GM12875 (cell line): ENCODE measurements around the gene THSD4.

ENCODE experiments used
- H3K4me3 ChIP-seq: one replicate; pipeline ENCODE4 v1.5.1; 2011; ENCODE audit warnings: low read depth, low read length, control low read depth
- TF ChIP-seq, protein P1 (sequence below): IDR thresholded peaks from 2 replicates; pipeline ENCODE4 v1.5.1; 2011; ENCODE audit warnings: low read depth, mild to moderate bottlenecking, control low read depth, inconsistent platforms, low read length, moderate library complexity, borderline replicate concordance; ENCODE audit not compliant: insufficient read depth

Gene THSD4

GRCh38 chr15:71338827-71339542, 223.7 kb downstream of the THSD4 start:
- H3K4me3 ChIP-seq = no peak overlapping the region
- TF ChIP-seq, protein P1, sequence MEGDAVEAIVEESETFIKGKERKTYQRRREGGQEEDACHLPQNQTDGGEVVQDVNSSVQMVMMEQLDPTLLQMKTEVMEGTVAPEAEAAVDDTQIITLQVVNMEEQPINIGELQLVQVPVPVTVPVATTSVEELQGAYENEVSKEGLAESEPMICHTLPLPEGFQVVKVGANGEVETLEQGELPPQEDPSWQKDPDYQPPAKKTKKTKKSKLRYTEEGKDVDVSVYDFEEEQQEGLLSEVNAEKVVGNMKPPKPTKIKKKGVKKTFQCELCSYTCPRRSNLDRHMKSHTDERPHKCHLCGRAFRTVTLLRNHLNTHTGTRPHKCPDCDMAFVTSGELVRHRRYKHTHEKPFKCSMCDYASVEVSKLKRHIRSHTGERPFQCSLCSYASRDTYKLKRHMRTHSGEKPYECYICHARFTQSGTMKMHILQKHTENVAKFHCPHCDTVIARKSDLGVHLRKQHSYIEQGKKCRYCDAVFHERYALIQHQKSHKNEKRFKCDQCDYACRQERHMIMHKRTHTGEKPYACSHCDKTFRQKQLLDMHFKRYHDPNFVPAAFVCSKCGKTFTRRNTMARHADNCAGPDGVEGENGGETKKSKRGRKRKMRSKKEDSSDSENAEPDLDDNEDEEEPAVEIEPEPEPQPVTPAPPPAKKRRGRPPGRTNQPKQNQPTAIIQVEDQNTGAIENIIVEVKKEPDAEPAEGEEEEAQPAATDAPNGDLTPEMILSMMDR = no peak

DNA sequence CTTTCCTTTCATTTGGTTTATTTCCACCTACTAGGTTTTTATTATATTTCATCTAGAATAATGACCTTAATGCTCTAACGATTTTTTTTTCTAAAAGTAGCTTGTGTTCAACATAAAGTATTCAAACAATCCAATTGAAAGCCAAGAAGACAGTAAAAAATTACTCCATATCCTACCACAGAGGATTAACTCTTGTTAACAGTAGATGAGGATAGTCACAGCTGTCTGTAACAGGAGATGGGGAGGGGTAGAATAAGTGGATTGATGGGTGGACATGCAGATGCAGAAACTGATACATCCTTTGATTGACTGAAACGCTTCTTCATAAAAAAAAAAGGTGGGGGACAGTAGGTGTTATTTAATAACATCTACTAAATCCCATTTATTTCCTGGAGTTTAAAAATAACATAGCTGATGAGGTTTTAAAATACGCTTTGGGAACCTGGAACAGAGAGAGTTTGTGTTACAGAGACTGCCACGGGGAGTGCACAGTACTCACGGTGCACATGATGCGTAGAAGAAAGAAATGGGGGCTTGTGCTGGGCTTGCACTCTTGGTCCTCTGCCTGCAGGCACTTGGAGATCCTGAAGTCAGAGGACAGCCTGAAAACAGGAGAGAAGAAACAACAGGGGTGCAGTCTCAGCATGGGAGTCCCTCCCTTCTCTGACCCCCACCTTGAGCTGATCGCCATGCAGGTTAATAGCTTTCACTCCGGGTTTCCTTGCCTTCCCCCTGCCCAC, 226.7 kb downstream of the THSD4 start:
- H3K4me3 ChIP-seq = no peak overlapping the region
- TF ChIP-seq, protein P1 = no peak

DNA sequence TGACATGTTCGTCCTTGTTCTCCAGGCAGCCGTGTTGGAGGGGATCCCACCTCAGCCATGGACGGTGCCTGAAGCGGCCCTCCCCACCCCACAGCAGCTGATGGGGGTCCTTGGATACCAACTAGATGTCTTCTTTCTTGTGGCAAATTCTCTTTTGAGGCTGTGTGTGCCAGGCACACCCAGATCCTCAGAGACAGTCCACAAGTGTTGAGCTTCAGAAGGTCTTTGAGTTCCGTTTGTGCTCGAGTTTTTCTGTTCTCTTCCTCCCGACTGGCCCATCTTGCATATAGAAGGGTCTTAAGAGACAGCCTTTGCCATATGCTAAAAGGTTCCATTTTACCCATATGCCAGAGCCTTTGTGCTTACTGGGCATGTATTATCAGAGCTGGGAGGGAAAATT, 227.4 kb downstream of the THSD4 start:
- TF ChIP-seq, protein P1 = no peak
- H3K4me3 ChIP-seq = no peak overlapping the region

GRCh38 chr15:71344316-71344715, 229.0 kb downstream of the THSD4 start:
- TF ChIP-seq, protein P1 = no peak
- no peak overlapping the region for H3K4me3 ChIP-seq

- H3K4me3 ChIP-seq = no peak overlapping the region
- TF ChIP-seq, protein P1 = no peak
These were observed 229.9 kb downstream of the THSD4 start for GRCh38 chr15:71345186-71345585.

GRCh38 chr15:71346464-71346863, 231.2 kb downstream of the THSD4 start:
- TF ChIP-seq, protein P1 = no peak
- H3K4me3 ChIP-seq = no peak overlapping the region

DNA sequence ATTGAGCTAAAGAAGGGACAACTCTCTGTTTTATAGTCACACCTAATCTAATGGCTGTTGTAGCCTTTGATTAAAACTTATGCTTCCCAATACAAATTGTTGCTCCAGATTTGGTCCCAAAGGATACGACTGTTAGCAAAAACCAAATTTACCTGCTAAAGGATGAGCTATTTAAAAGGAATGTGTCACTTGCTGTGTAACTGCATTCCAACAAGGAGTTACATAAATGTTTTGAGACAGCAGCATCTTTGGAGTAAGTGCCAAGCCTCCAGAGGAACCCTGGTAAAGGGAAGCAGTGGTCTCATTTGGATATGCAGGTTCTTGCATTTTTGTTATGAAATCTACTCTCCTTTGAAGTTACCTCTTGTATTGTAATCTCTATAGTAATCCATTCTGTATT, 233.3 kb downstream of the THSD4 start:
- no peak overlapping the region for H3K4me3 ChIP-seq
- TF ChIP-seq, protein P1 = no peak
